HG03159 (cell line): ENCODE results near the gene SNAPC2.

ENCODE experiments used
- ATAC-seq: cut with Tn5 transposase; IDR thresholded peaks from one replicate; pipeline ENCODE4 v1.9.1; 2021; ENCODE audit warnings: mild to moderate bottlenecking, moderate library complexity; ENCODE audit not compliant: unreplicated experiment

Gene SNAPC2

GRCh38 chr19:7962644-7963268, 42.6 kb downstream of the SNAPC2 start:
- no peak for ATAC-seq

- ATAC-seq, result no peak
Observed at GRCh38 chr19:7963566-7963965, 43.4 kb downstream of the SNAPC2 start.

- ATAC-seq, result no peak
Observed at GRCh38 chr19:7965259-7965841, 45.2 kb downstream of the SNAPC2 start.

GRCh38 chr19:7965921-7966665, 46.0 kb downstream of the SNAPC2 start:
- ATAC-seq, result no peak

GRCh38 chr19:7968008-7968795, 48.1 kb downstream of the SNAPC2 start:
- ATAC-seq, result no peak

- no peak for ATAC-seq
Observed at GRCh38 chr19:7968796-7969554, 48.8 kb downstream of the SNAPC2 start.

- ATAC-seq, result no peak
Observed at GRCh38 chr19:7969555-7969939, 49.4 kb downstream of the SNAPC2 start.

- ATAC-seq, result no peak
Observed at GRCh38 chr19:7970716-7971448, 50.7 kb downstream of the SNAPC2 start.

GRCh38 chr19:7971553-7972520, 51.7 kb downstream of the SNAPC2 start:
- ATAC-seq, result no peak
